ENCODE measurements around the gene ESRRB.

GRCh38 chr14:76352639-76353281 lies 23.2 kb upstream of the ESRRB start:
- TF ChIP-seq, protein P1, sequence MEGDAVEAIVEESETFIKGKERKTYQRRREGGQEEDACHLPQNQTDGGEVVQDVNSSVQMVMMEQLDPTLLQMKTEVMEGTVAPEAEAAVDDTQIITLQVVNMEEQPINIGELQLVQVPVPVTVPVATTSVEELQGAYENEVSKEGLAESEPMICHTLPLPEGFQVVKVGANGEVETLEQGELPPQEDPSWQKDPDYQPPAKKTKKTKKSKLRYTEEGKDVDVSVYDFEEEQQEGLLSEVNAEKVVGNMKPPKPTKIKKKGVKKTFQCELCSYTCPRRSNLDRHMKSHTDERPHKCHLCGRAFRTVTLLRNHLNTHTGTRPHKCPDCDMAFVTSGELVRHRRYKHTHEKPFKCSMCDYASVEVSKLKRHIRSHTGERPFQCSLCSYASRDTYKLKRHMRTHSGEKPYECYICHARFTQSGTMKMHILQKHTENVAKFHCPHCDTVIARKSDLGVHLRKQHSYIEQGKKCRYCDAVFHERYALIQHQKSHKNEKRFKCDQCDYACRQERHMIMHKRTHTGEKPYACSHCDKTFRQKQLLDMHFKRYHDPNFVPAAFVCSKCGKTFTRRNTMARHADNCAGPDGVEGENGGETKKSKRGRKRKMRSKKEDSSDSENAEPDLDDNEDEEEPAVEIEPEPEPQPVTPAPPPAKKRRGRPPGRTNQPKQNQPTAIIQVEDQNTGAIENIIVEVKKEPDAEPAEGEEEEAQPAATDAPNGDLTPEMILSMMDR (IDR thresholded peaks at IDR 0.05), result peak; percentile 64
- TF ChIP-seq, protein P2, sequence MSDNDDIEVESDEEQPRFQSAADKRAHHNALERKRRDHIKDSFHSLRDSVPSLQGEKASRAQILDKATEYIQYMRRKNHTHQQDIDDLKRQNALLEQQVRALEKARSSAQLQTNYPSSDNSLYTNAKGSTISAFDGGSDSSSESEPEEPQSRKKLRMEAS (CRISPR knock-in tag; IDR thresholded peaks at IDR 0.05), result peak; percentile 84
- TF ChIP-seq TCF7 (CRISPR knock-in tag; IDR thresholded peaks at IDR 0.05; ENCODE audit: low read depth), result no peak

All from WTC11 (cell line).